NT2/D1 (cell line): ENCODE data around the gene MAP6.

Experiments
- SUZ12 ChIP-seq: IDR thresholded peaks from 2 replicates; pipeline ENCODE4 v1.6.1; 2011; ENCODE audit not compliant: insufficient read length, insufficient read depth; ENCODE audit errors: extremely low read depth
- YY1 ChIP-seq: IDR thresholded peaks from 2 replicates; pipeline ENCODE4 v1.6.1; 2011; ENCODE audit not compliant: insufficient read length, insufficient read depth

- no peak for TF ChIP-seq SUZ12
- TF ChIP-seq YY1 = no peak
These were observed 103.5 kb downstream of the MAP6 start for GRCh38 chr11:75565221-75565814.
